ENCODE results near the gene XYLB.

DNA sequence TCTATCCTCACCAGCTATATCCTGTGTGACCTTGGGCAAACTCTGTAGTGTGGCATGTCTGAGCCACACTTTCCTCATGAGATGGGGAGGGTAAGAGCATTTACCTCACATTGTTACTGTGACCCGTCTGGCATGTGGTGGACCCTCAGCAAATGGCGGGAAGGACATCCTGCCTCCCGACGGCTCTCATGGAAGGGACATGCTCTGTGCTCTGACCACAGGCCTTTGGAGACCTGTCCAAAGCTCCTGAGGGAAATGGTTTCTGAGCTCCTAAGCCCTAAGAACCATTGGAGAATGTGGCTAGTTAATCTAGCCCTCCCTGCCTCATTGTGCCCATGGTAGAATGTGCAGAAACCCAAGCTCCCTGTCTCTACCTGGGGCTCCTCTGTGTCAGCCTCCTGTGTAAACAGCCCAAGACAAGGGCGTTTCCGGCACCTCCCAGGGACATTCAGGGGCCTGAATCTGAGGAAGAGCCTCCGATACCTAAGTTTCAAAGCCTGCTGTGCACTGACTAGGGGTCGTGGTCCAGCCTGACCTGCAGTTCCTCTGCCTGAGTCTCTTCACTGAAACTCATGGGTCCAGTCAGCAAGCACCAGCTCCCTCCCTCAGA, 29.0 kb downstream of the XYLB start:
- TF ChIP-seq CTCF (IDR thresholded peaks at IDR 0.05), result no peak
- no peak for TF ChIP-seq POLR2A (IDR thresholded peaks at IDR 0.05)
